GM20431 (cell line): Measurements from ENCODE around the gene MATK.
"Not testable (repeated sequence)": the region's sequence is repeated elsewhere in the genome, so short reads cannot be mapped to it uniquely, and the experiment has no call there.

Source experiments
- in situ Hi-C: fragments of 300-500 bp; cut with MseI, MboI; formaldehyde crosslinking; loops from one replicate; pipeline ENCODE4 v1.15.0; 2020; ENCODE audit warnings: low sequenced_read_pairs; ENCODE audit not compliant: unreplicated experiment

The MATK gene

DNA sequence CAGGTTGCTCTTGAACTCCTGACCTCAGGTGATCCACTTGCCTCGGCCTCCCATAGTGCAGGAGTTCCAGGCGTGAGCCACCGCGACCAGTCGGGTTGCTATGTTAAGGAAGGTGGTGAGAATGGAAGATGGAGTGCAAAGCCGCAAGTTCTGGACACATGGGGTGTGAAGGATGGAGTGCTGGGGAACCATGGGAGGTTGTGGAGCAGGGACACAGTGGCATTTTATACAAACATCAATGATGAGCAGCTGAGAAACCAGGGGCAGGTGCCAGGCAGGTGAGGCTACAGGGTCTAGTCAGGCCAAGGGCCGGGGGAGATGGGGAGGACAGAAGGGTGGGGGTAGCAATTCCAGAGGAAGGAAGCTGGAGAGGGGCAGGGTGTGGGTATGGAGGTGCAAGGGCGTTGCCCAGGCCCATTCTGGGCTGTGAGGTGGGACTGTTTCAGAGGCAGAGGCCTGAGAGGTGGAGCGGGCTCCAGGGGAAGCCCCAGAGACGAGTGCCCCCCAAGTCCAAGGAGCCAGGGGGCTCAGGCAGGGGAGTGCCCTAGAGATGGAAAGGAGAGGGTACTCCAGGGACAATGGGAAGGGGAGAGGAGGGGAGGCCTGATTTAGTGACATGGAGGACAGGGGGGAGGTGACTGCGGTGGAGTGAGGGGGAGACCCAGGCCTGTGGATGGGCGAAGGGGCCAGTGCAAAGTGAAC is 12.2 kb downstream of the MATK start:
- in situ Hi-C loops: no loop called here

- in situ Hi-C loops: no loop called here
Observed at GRCh38 chr19:3771906-3772455, 14.2 kb downstream of the MATK start, which contains the start of gene RAX2. Gene RAX2 (minus strand): TSS chr19:3772228. CDS start chr19:3771742, 486 bp downstream.

DNA sequence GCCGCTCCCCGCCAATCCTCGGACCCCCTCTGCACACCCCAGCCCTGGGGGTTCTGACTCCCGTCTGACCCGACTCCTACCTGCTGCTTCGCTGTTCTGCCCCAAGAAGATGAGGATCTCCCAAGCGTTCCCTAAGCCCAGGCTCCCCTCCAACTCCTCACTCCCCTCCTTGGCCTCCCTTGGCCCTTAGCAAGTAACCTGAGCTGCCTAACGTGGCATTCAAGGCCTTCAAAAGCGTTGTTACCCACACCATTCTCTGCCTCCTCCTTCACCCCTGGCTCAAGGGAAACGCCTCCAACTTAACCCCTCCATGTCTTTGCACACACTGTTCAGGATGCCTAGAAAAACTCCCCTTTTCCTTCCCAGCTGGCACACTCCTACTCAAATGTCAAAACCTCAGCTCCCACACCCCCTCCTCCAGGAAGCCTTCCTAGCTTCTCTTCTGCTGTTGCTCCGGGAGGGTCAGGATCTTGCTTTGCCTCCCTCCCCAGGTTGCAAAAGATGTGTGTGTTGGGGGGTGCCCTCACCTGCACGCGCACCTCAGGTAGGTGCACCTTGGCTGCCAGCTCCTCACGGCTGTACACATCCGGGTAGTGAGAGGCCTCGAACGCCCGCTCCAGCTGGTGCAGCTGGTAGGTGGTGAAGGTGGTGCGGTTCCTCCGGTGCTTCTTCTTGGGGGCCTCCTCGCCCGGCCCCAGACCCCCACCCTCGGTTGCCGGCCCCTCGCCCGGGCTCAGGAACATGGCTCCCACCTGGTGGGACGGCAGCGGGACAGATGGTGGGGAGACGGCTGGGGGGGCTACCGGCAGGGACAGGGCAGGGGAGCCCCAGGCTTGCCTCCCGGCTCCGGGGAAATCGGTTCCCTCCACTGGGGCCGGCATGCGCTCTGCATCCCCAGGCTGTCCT is 14.9 kb downstream of the MATK start:
- in situ Hi-C loops: no loop called here

GRCh38 chr19:3770136-3770999 is 15.8 kb downstream of the MATK start:
- in situ Hi-C loops: no loop called here

- in situ Hi-C loops: no loop called here
Observed at GRCh38 chr19:3769494-3769893, 16.7 kb downstream of the MATK start.

DNA sequence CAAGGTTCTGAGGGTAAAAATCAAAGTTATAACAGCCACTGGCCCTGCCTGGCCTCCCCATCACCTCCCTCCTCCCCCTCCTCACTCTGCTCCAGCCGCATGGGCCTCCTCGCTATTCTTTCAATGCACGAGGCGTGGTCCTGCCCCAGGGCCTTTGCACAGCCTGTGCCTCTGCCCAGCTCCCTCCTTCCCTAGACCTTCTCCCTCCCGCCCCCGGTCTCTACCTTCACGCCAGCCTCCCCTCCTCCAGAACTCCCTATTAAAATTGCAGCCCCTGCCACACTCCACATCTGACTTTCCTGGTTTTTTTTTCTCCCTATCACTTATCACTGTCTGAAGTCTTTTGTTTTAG is 17.5 kb downstream of the MATK start:
- in situ Hi-C loops: no loop called here

DNA sequence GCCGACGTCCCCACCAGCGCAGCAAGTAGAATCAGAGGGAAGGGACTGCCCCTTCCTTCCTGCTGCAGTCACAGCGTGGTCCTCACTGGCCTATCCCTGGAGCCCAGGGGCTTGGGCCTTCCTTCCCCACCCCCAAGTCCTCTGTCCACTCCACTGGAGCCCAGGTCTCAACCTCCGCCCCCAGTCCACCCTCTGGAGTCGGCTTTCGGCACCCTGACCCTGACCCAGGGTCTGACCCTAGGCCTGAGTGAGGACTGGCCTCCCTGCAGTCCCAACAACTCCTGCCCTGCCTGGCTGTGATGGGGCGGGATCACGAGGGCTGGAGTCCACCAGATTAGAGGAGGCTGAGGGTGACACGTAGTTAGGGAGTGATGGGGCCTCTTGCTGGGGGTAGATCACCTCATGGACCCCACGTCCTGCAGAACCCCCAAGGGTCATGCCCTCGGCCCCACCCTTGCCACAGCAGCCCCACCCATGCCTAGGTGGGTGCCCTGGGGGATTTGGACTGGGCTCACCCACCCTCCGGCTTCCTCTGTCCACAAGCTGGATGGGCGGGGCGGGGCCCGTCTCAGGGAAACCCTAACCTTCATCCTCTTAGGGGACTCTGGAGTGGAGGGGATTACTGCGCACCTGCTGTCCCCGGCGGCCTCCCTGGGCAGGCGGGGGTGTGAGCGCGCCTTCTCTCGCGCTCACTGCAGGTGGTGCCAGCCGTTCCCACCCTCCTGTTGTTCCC is 18.0 kb downstream of the MATK start:
- in situ Hi-C loops: no loop called here

GRCh38 chr19:3767050-3767449 is 19.1 kb downstream of the MATK start:
- in situ Hi-C loops: no loop called here

DNA sequence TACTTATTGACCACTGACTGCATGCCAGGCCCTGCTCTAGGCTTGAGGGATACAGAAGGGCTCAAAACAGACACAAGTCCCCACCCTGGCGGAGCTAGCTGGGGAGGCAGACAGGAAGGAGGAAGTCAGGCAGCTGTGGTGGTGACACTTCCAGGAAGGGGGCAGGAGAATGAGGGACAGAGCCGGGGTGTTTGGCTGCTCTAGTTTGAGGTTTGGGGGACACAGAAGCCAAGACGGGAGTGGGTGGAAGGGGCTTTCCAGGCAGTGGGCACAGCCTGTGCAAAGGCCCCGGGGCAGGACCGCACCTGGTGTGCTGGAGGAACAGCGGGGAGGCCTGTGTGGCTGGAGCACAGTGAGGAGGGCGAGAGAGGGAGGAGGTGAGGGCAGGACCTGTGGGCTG is 19.7 kb downstream of the MATK start:
- in situ Hi-C loops: no loop called here

GRCh38 chr19:3765757-3766156 is 20.4 kb downstream of the MATK start:
- in situ Hi-C loops: not testable (repeated sequence)

DNA sequence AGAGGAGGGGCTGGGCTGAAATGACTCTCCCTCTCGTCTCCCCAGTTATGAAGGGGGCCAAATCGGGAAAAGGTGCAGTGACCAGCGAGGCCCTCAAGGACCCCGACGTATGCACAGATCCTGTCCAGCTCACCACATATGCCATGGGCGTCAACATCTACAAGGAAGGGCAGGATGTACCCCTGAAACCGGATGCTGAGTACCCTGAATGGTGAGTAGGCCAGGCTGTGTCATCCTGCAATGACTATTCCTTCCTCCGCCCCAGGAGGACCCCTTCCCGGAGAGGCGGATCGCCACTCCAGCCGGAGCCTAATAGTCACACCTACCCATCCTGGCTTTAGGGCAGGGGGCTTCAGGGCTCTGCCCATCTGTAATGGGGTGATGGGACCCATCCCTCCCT is 21.1 kb downstream of the MATK start:
- in situ Hi-C loops: no loop called here

- in situ Hi-C loops: no loop called here
Observed at GRCh38 chr19:3762501-3763459, 23.4 kb downstream of the MATK start, which contains the start of gene MRPL54. Gene MRPL54 (plus strand): TSS chr19:3762682. CDS start chr19:3762701, 19 bp downstream.

- in situ Hi-C loops: no loop called here
Observed at GRCh38 chr19:3762130-3762473, 24.1 kb downstream of the MATK start.

DNA sequence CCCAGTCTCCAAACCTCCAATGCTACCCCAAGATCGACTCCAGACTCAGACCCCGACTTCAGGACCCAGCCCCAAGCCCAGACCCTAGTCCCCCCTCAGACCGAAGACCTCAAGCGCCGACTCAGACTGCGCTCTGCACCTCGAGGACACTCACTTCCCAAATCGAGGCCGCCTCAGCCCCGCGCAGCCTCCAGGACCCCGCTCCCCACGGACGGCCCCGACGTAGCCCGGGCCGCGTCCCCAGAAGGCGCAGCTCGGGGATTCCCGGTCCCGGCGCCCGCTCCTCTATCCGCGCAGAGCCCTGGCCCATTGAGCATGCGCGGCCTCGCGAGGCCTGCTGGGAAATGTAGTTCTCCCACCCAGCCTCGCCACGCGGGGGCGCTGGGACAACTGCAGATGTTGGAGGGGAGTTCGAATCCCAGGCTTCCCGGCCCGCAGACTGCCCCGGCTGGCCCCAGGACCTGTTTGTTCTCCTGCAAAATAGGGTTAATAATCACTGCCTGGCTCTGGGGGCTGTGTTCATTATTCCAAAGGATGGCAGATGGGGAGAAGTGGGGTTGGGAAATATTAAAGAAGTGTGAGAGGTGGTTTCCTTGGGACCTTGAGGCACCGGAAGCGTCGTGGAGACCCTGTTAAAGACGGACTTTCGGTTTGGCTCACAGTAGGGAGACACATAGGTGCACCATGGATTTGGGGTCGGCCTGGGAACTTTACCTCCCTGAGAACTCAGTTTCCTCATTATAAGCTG is 24.6 kb downstream of the MATK start, which contains the start of gene APBA3:
Gene APBA3, minus strand, starts transcription at position 311 of the 748 bp plus-strand sequence. CDS start 1,428 bp downstream, outside the sequence.
- in situ Hi-C loops: no loop called here

- in situ Hi-C loops: no loop called here
Observed at GRCh38 chr19:3760871-3761361, 25.3 kb downstream of the MATK start.

GRCh38 chr19:3759482-3760254 is 26.5 kb downstream of the MATK start:
- in situ Hi-C loops: no loop called here

DNA sequence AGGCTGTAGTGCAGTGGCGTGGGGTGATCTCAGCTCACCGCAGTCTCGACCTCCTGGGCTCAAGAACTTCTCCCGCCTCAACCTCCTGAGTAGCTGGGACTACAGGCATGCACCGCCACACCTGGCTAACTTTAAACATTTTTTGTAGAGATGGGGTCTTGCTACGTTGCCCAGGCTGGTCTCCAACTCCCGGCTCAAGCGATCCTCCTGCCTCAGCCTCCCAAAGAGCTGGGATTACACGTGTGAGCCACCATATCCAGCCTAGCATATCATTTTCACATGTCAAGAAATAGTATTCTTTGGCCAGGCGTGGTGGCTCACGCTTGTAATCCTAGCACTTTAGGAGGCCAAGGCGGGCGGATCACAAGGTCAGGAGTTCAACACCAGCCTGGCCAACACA is 27.9 kb downstream of the MATK start:
- in situ Hi-C loops: not testable (repeated sequence)
